CD4-positive, alpha-beta memory T cell (primary cell): ENCODE data around the gene SAMSN1. TPM values are rescaled to one million over a fixed set of nuclear protein-coding genes. Genes with fewer than 3 reads are reported as not detected.

Source experiments
- CTCF ChIA-PET: fragments of 350-600 bp; sonication (Branson Sonifier 250); formaldehyde crosslinking; loops from one replicate; lab custom pipeline; 2021; ENCODE audit warnings: inconsistent platforms; ENCODE audit not compliant: partially characterized antibody; lab: Charles Lee
- POLR2A ChIA-PET: fragments of 350-600 bp; sonication (Branson Sonifier 250); formaldehyde crosslinking; loops from one replicate; lab custom pipeline; 2021; ENCODE audit not compliant: partially characterized antibody; lab: Charles Lee
- DNase-seq, 5 donors: peaks; one replicate each; pipeline versions ENCODE4 v3.0.0 to v3.0.0-alpha.2; 2020 to 2022; ENCODE audit warnings: mixed read lengths in 1 of 5
- H3K27ac ChIP-seq: one replicate; pipeline ENCODE4 v1.7.0; 2013; ENCODE audit warnings: low read depth, low read length
- H3K27me3 ChIP-seq: 2 replicates; pipeline ENCODE4 v1.7.0; 2013; ENCODE audit warnings: mild to moderate bottlenecking, low read length, moderate library complexity; ENCODE audit not compliant: insufficient read depth
- H3K36me3 ChIP-seq: 2 replicates; pipeline ENCODE4 v1.7.0; 2013; ENCODE audit warnings: mild to moderate bottlenecking, low read length, moderate library complexity; ENCODE audit not compliant: insufficient read depth
- H3K4me1 ChIP-seq: 2 replicates; pipeline ENCODE4 v1.7.0; 2013; ENCODE audit warnings: mild to moderate bottlenecking, low read length, moderate library complexity; ENCODE audit not compliant: insufficient read depth
- H3K4me3 ChIP-seq, 2 donors: one replicate each; pipeline ENCODE4 v1.7.0; 2013; ENCODE audit warnings: low read length in 2 of 2, mild to moderate bottlenecking in 1 of 2
- H3K9me3 ChIP-seq, 2 donors: one replicate each; pipeline ENCODE4 v1.7.0; 2013; ENCODE audit warnings: low read length in 2 of 2, control low read depth in 1 of 2; ENCODE audit not compliant: control insufficient read depth in 1 of 2
- H3K27ac Mint-ChIP-seq, 7 donors: one replicate each; pipeline ENCODE4 v1.8.0; 2020 to 2021; ENCODE audit warnings: mixed read lengths in 7 of 7, mild to moderate bottlenecking in 6 of 7, inconsistent platforms in 3 of 7, moderate library complexity in 3 of 7
- H3K27me3 Mint-ChIP-seq, 2 donors: one replicate each; pipeline ENCODE4 v1.8.0; 2020 to 2021; ENCODE audit warnings: mixed read lengths in 2 of 2
- H3K36me3 Mint-ChIP-seq, 2 donors: one replicate each; pipeline ENCODE4 v1.8.0; 2020 to 2021; ENCODE audit warnings: mixed read lengths in 2 of 2, inconsistent platforms in 1 of 2, mild to moderate bottlenecking in 1 of 2
- H3K4me1 Mint-ChIP-seq, 4 donors: one replicate each; pipeline ENCODE4 v1.8.0; 2020 to 2021; ENCODE audit warnings: mixed read lengths in 4 of 4, mild to moderate bottlenecking in 1 of 4
- H3K4me3 Mint-ChIP-seq, 8 donors: one replicate each; pipeline ENCODE4 v1.8.0; 2020 to 2021; ENCODE audit warnings: mixed read lengths in 8 of 8, mild to moderate bottlenecking in 7 of 8, moderate library complexity in 6 of 8, inconsistent platforms in 3 of 8
- H3K9me3 Mint-ChIP-seq, 8 donors: one replicate each; pipeline ENCODE4 v1.8.0; 2020 to 2021; ENCODE audit warnings: mixed read lengths in 8 of 8, mild to moderate bottlenecking in 5 of 8, inconsistent platforms in 3 of 8, moderate library complexity in 1 of 8
- intact Hi-C: fragments of 100-400 bp; cut with micrococcal nuclease; formaldehyde crosslinking; loops from one replicate; pipeline ENCODE4 v1.15.1; 2023
- polyA plus RNA-seq, 2 donors: library from polyadenylated mRNA; unstranded; fragments of 300-500 nt; fragmentation: Illumina TruSeq; gene quantifications; one replicate each; pipeline ENCODE4 v1.2.3, GENCODE V29; 2021
- total RNA-seq, 2 experiments: library from RNA; stranded (reverse); gene quantifications; one replicate each; pipeline ENCODE4 v1.2.3, GENCODE V29; 2021

SAMSN1 gene
- total and polyA plus RNA-seq, 4 experiments from 2014 or later = 50.8 to 59.5 (median 57.1) TPM

GRCh38 chr21:14526836-14527695 is 19.0 kb downstream of the SAMSN1 start:
- no peaks in the 10 kb centered on the region for H3K9me3 Mint-ChIP-seq
- H3K4me3 Mint-ChIP-seq = peak overlapping the region; percentile 65 to 88 (median 80)
- H3K4me3 ChIP-seq = peak overlapping the region; percentile 5 to 11
- DNase-seq = peak in 3 of 5 donors; percentile 20 to 35 (median 27)
- peaks cover 79% of the 10 kb centered on the region for H3K4me1 ChIP-seq
- no peaks in the 10 kb centered on the region for H3K36me3 ChIP-seq
- H3K27me3 ChIP-seq = no peaks in the 10 kb centered on the region
- peak overlapping the region; percentile 51 for H3K27ac ChIP-seq
- no peaks in the 10 kb centered on the region for H3K27me3 Mint-ChIP-seq
- peak overlapping the region; percentile 32 to 95 (median 83) for H3K27ac Mint-ChIP-seq
- peaks cover 48 to 76% (median 64%) of the 10 kb centered on the region in 4 donors for H3K4me1 Mint-ChIP-seq
- peaks cover 0 to 9% of the 10 kb centered on the region in 2 donors for H3K36me3 Mint-ChIP-seq
- ChIA-PET CTCF (interaction anchor here (1.4 to 4.4 kb wide), 3 partner anchors 14 to 210 kb away, joined by 6 to 29 read pairs (median 14); no protein-coding TSS in a partner anchor), POLR2A (interaction anchor here (0.7 to 4.3 kb wide), 8 partner anchors 11 to 148 kb away, joined by 3 to 29 read pairs (median 4); partner anchors contain the start of gene SAMSN1)
- intact Hi-C loops = loop anchor here (1.0 to 5.0 kb wide), 2 partner anchors 15 to 40 kb away; no protein-coding TSS in a partner anchor
- H3K9me3 ChIP-seq = no peaks in the 10 kb centered on the region

GRCh38 chr21:14526199-14526598 is 19.9 kb downstream of the SAMSN1 start:
- peak overlapping the region; percentile 65 to 88 (median 80) for H3K4me3 Mint-ChIP-seq
- intact Hi-C loops = loop anchor here (1.0 to 5.0 kb wide), 2 partner anchors 16 to 39 kb away; no protein-coding TSS in a partner anchor
- H3K4me3 ChIP-seq = no peak overlapping the region
- H3K4me1 ChIP-seq = peaks cover 80% of the 10 kb centered on the region
- CTCF ChIA-PET = interaction anchor here (1.1 to 4.4 kb wide), 3 partner anchors 15 to 211 kb away, joined by 3 to 29 read pairs (median 14); no protein-coding TSS in a partner anchor
- H3K27me3 ChIP-seq = no peaks in the 10 kb centered on the region
- H3K27ac ChIP-seq = peak overlapping the region; percentile 51
- H3K4me1 Mint-ChIP-seq = peaks cover 54 to 79% (median 65%) of the 10 kb centered on the region in 4 donors
- H3K9me3 ChIP-seq = no peaks in the 10 kb centered on the region
- no peaks in the 10 kb centered on the region for H3K9me3 Mint-ChIP-seq
- peaks cover 0 to 12% of the 10 kb centered on the region in 2 donors for H3K36me3 Mint-ChIP-seq
- no peaks in the 10 kb centered on the region for H3K36me3 ChIP-seq
- DNase-seq = no peak
- H3K27ac Mint-ChIP-seq = peak overlapping the region; percentile 32 to 92 (median 78)
- no peaks in the 10 kb centered on the region for H3K27me3 Mint-ChIP-seq
- POLR2A ChIA-PET = interaction anchor here (1.7 to 4.3 kb wide), 4 partner anchors 8 to 149 kb away, joined by 4 to 29 read pairs (median 14); partner anchors contain the start of gene SAMSN1

- Mint-ChIP-seq H3K4me3 (peak overlapping the region; percentile 16 to 92 (median 80)), H3K27ac (peak overlapping the region; percentile 31 to 92 (median 77)), H3K9me3 (no peaks in the 10 kb centered on the region), H3K36me3 (peaks cover 8 to 22% of the 10 kb centered on the region in 2 donors), H3K27me3 (no peaks in the 10 kb centered on the region), H3K4me1 (peaks cover 46 to 70% (median 57%) of the 10 kb centered on the region in 4 donors)
- ChIA-PET POLR2A (interaction anchor here (0.7 to 3.8 kb wide), 6 partner anchors 10 to 140 kb away, joined by 3 to 17 read pairs (median 3); partner anchors contain the start of gene HSPA13), CTCF (interaction anchor here (1.1 kb wide), 1 partner anchor 215 kb away, joined by 4 read pairs; no protein-coding TSS in a partner anchor)
- peaks cover 76% of the 10 kb centered on the region for H3K4me1 ChIP-seq
- no peaks in the 10 kb centered on the region for H3K27me3 ChIP-seq
- no peaks in the 10 kb centered on the region for H3K9me3 ChIP-seq
- DNase-seq = peak in 2 of 5 donors; percentile 24 to 51
- intact Hi-C loops = loop anchor here (5.0 kb wide), 1 partner anchor 214 kb away; no protein-coding TSS in a partner anchor
- H3K27ac ChIP-seq = no peak overlapping the region
- peaks cover under 1% of the 10 kb centered on the region for H3K36me3 ChIP-seq
- H3K4me3 ChIP-seq = no peak overlapping the region
Observed at GRCh38 chr21:14523234-14523633, 22.9 kb downstream of the SAMSN1 start.

GRCh38 chr21:14522736-14523135 is 23.4 kb downstream of the SAMSN1 start:
- Mint-ChIP-seq H3K27ac (peak overlapping the region in 2 of 7 donors; percentile 63 to 81), H3K36me3 (peaks cover 13 to 27% of the 10 kb centered on the region in 2 donors), H3K4me3 (peak overlapping the region in 4 of 8 donors; percentile 10 to 92 (median 75)), H3K9me3 (no peaks in the 10 kb centered on the region), H3K4me1 (peaks cover 48 to 72% (median 60%) of the 10 kb centered on the region in 4 donors), H3K27me3 (no peaks in the 10 kb centered on the region)
- intact Hi-C loops = loop anchor here (5.0 kb wide), 1 partner anchor 215 kb away; no protein-coding TSS in a partner anchor
- ChIA-PET CTCF (interaction anchor here (1.1 kb wide), 1 partner anchor 215 kb away, joined by 4 read pairs; no protein-coding TSS in a partner anchor), POLR2A (interaction anchor here (0.7 to 3.8 kb wide), 6 partner anchors 11 to 139 kb away, joined by 3 to 17 read pairs (median 3); partner anchors contain the start of gene HSPA13)
- Histone ChIP-seq H3K9me3 (no peaks in the 10 kb centered on the region), H3K27me3 (no peaks in the 10 kb centered on the region), H3K27ac (no peak overlapping the region), H3K36me3 (peaks cover 6% of the 10 kb centered on the region), H3K4me1 (peaks cover 72% of the 10 kb centered on the region), H3K4me3 (no peak overlapping the region)
- DNase-seq = no peak

- POLR2A ChIA-PET = interaction anchor here (1.0 to 3.8 kb wide), 3 partner anchors 13 to 156 kb away, joined by 3 to 17 read pairs (median 4); no protein-coding TSS in a partner anchor
- H3K4me1 Mint-ChIP-seq = peaks cover 39 to 63% (median 48%) of the 10 kb centered on the region in 4 donors
Observed at GRCh38 chr21:14520535-14520934, 25.6 kb downstream of the SAMSN1 start.

GRCh38 chr21:14519000-14519399 is 27.1 kb downstream of the SAMSN1 start:
- intact Hi-C loops = no loop called here
- peaks cover 0 to 4% (median 0%) of the 10 kb centered on the region in 8 donors for H3K9me3 Mint-ChIP-seq
- ChIA-PET POLR2A (no interaction called here), CTCF (interaction anchor here (0.9 kb wide), 1 partner anchor 11 kb away, joined by 3 read pairs; no protein-coding TSS in a partner anchor)
- Histone ChIP-seq H3K36me3 (peaks cover 9% of the 10 kb centered on the region), H3K4me1 (peaks cover 42% of the 10 kb centered on the region), H3K27ac (no peak overlapping the region), H3K27me3 (no peaks in the 10 kb centered on the region), H3K9me3 (no peaks in the 10 kb centered on the region), H3K4me3 (no peak overlapping the region)
- H3K27ac Mint-ChIP-seq = peak overlapping the region in 1 of 7 donors; percentile 54
- H3K4me1 Mint-ChIP-seq = peaks cover 37 to 56% (median 47%) of the 10 kb centered on the region in 4 donors
- no peak overlapping the region for H3K4me3 Mint-ChIP-seq
- H3K27me3 Mint-ChIP-seq = no peaks in the 10 kb centered on the region
- DNase-seq = no peak
- peaks cover 50 to 62% of the 10 kb centered on the region in 2 donors for H3K36me3 Mint-ChIP-seq

More at GRCh38 chr21:14520535-14520934, 25.6 kb downstream of the SAMSN1 start:
- CTCF ChIA-PET = no interaction called here
- no peaks in the 10 kb centered on the region for H3K27me3 ChIP-seq
- Mint-ChIP-seq H3K27ac (peak overlapping the region; percentile 20 to 78 (median 54)), H3K9me3 (peaks cover 0 to 4% (median 0%) of the 10 kb centered on the region in 8 donors), H3K4me3 (peak overlapping the region in 7 of 8 donors; percentile 1 to 75 (median 67)), H3K36me3 (peaks cover 35 to 48% of the 10 kb centered on the region in 2 donors), H3K27me3 (no peaks in the 10 kb centered on the region)
- no peak overlapping the region for H3K27ac ChIP-seq
- H3K36me3 ChIP-seq = peaks cover 6% of the 10 kb centered on the region
- intact Hi-C loops = loop anchor here (5.0 kb wide), 1 partner anchor 217 kb away; no protein-coding TSS in a partner anchor
- peaks cover 57% of the 10 kb centered on the region for H3K4me1 ChIP-seq
- no peak for DNase-seq
- no peaks in the 10 kb centered on the region for H3K9me3 ChIP-seq
- H3K4me3 ChIP-seq = no peak overlapping the region
